ENCODE results near the gene ARHGAP21.

GRCh38 chr10:24651923-24652322, 71.8 kb downstream of the ARHGAP21 start:
- TF ChIP-seq, protein P1, sequence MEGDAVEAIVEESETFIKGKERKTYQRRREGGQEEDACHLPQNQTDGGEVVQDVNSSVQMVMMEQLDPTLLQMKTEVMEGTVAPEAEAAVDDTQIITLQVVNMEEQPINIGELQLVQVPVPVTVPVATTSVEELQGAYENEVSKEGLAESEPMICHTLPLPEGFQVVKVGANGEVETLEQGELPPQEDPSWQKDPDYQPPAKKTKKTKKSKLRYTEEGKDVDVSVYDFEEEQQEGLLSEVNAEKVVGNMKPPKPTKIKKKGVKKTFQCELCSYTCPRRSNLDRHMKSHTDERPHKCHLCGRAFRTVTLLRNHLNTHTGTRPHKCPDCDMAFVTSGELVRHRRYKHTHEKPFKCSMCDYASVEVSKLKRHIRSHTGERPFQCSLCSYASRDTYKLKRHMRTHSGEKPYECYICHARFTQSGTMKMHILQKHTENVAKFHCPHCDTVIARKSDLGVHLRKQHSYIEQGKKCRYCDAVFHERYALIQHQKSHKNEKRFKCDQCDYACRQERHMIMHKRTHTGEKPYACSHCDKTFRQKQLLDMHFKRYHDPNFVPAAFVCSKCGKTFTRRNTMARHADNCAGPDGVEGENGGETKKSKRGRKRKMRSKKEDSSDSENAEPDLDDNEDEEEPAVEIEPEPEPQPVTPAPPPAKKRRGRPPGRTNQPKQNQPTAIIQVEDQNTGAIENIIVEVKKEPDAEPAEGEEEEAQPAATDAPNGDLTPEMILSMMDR (conservative IDR thresholded peaks at IDR 0.05 in 1 of 2, IDR thresholded peaks at IDR 0.05 in 1 of 2; ENCODE audit: extremely low read depth in 1 of 2, insufficient read depth in 1 of 2, low read depth in 1 of 2, low read length in 2 of 2): no peak
- TF ChIP-seq EZH2 (IDR thresholded peaks at IDR 0.05; ENCODE audit: borderline replicate concordance, low read length): no peak

Data from mammary epithelial cell (primary cell).